Hypothalamus (tissue), 51 donors: ENCODE measurements around the gene C1QTNF1.
A peak's percentile ranks its signal among the peaks of the same experiment; 100 is the strongest.
"Not testable (repeated sequence)": the region's sequence is repeated elsewhere in the genome, so short reads cannot be mapped to it uniquely, and the experiment has no call there.

Source experiments
- DNase-seq, 51 donors: peaks; one replicate each; lab custom pipeline; 2025; lab: John Stamatoyannopoulos, UW

C1QTNF1 gene

DNA sequence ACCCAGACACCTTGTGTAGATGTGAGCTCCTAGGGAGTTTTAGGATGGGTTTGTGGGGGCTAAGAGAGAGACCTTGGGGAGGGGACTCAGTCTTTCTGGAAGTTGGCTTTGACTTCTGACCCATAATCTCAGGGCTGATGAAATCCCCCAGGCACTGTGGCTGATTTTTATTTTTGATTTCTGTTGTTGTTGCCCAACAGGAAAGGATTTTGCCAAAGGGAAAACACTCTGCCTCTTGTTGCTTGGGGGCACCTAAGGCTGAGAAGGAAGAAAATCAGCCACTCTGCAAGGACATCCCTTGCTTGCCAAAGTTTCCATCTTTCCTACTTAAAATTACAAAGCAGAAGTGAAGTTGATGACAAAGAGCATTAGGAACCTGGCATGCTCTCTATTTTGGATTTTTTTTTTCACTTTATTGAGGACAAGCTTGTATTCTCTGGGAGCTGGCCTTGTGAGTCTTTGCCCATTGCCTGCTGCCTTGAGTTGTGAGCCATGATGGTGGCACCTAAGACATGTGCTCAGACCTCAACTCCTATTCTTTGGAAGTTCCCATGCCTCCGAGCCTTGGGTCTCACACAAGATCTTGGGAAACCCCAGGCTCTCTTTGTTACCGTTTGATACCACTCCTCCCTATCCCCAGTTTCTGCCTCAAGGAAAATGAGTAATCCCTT is 3.2 kb upstream of the C1QTNF1 start:
- DNase-seq = no peak

DNA sequence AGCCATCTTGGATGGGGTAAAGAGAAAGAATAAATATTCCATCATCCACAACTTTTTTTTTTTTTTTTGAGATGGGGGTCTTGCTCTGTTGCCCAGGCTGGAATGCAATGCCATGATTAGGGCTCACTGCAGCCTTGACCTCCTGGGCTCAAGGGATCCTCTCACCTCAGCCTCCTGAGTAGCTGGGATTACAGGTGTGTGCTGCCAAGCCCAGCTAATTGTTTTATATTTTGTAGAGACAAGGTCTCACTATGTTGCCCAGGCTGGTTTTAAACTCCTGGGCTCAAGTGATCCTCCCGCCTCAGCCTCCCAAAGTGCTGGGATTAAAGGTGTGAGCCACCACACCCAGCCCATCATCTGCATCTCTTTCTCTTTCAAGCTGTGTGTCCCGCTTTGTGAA is 2.0 kb upstream of the C1QTNF1 start:
- not testable (repeated sequence) for DNase-seq

- no peak for DNase-seq
Observed at GRCh38 chr17:79022507-79022991, 1.4 kb upstream of the C1QTNF1 start.

GRCh38 chr17:79023180-79023705 is 726 bp upstream of the C1QTNF1 start:
- DNase-seq = no peak

- peak in 1 of 51 donors; percentile 27 for DNase-seq
Observed at GRCh38 chr17:79024901-79025737, 1.1 kb downstream of the C1QTNF1 start.

GRCh38 chr17:79026376-79027273 is 2.7 kb downstream of the C1QTNF1 start:
- no peak for DNase-seq

DNA sequence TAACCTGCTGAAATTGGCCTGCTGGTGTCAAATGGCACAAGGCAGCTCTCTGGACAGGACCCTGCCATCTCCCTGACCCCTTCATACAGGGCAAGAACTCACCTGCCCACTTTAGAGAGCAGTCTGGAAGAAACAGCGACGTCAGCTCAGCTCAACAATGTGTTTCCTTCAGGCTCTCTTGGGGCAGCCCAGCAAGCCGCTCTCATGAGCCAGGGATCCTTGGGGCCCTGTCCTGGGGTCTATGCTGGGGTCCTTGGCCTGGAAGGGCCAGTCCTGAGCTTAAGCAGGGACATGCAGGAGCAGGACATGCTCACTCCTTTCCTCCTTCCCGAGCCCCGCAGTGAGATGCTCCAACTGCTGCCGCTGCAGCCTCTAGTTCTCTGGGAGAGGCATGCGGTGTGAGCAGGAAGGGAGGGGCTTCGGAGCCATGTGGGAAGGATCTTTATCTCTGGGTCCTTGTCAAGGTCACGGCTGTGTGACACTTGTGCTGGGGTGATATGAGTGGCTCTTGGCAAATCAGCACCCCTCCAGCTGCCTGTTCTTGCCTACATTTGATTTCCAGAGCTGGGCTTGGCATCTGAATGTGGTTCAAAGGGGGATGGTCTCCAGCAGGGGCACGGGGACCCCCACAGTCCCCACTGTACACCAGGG is 3.4 kb downstream of the C1QTNF1 start:
- no peak for DNase-seq

DNA sequence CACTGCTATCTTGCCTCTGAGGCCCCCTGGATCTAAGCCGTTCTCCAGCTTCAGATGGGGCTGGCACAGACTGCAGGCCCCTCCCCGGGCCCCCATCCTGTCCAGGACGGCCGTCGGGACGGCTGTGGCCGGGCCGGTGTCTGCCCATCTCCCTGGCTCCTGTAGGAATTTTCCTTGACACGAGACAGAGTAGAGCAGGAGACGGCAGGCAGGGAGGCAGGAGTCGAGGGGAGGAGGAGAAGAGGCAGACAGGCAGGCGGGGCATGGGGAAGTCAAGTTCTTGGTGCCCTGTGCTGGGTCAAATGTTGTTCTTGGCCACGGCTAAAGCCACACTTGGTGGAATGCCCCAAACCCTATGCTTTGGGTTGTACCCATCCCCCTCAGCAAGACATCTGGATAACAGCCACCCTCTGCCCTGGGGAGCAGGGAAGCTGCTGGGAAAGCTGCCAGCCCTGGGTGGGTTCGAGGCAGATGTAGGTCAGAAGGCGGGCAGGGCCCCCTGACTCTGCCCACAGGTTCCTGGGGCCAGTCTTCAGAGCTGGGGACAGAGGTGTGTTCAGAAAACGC is 4.0 kb downstream of the C1QTNF1 start:
- no peak for DNase-seq

- DNase-seq = no peak
Observed at GRCh38 chr17:79028496-79029326, 4.7 kb downstream of the C1QTNF1 start.

GRCh38 chr17:79029327-79030009 is 5.5 kb downstream of the C1QTNF1 start:
- DNase-seq = no peak

- DNase-seq = not testable (repeated sequence)
Observed at GRCh38 chr17:79030636-79031035, 6.7 kb downstream of the C1QTNF1 start.

DNA sequence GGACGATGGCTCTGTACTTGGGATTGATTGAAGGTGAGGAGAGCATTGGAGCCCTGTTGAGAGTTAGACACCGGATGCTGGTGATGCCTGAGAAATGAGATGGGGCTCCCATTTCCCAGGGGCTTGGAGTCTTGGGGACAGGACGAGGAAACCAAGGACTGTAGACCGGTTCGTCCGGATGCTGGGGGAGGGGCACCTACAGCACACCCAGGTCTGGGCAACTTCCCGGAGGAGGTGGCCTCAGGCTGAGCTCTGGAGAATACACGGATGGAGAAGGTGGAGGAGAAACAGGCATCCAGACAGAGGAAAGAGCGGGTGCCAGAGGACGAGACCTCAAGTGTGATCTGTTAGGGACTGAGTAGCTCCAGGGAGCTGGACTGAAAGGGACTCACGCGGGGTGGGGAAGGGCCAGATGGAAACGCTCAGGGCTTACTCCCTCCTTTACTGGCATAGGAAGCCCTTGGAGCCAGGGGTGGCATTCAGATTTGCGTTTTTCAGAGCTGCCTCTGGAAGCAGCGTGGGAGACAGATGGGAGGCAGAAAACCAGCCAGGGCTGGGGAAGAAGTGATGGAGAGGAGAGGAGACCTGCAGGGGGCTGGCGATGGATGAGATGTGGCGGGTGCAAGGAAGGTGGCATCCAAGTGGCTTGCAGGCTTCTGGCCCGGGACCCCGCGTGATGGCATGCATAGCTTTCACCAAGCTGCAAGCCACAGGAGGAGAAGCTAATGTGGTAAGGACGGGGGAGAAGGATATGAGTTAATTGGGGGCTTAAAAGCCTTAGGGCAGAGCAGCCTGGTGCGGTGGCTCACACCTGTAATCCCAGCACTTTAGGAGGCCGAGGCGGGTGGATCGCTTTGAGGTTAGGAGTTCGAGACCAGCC is 8.3 kb downstream of the C1QTNF1 start:
- no peak for DNase-seq

- no peak for DNase-seq
Observed at GRCh38 chr17:79033046-79033616, 9.2 kb downstream of the C1QTNF1 start.

DNA sequence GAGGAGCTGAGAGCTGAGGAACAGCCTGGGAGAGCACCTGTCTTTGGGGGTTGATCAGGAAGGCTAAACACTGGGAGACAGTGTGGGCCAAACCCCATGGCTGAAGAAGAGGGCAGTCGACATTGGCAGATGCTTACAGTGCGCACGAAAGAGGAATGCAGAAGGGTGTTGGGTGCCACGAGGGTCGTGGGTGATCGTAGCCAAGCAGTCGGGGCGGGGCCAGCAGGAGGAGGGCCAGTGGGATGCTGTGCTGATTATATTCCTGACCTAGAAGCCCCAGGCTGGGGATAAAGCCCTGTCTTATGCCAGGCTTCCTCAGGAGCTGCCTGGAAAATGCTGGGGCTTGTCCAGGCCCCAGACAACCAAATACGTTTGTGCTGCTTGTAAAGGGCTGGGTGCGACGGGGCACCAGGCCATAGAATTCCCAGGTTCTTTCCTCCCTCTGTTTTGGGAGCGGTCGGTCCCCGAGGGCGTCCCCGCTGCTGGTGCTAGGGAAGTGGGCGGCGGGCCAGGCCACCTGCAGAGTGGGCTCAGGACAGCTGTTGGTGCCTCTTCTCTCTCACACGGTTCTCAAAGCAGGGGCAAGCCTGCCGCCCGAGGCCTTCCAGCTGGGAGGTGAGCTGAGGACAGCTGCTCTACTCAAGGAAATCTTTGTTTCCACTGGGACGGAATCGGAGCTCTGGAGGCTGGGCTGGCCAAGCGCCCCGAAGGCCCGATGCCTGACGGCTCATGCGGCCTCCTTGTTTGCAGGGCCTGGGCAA is 10.0 kb downstream of the C1QTNF1 start:
- DNase-seq = peak in 43 of 51 donors; percentile 15 to 87 (median 60)

- DNase-seq = no peak
Observed at GRCh38 chr17:79034931-79035485, 11.0 kb downstream of the C1QTNF1 start.

GRCh38 chr17:79035686-79036085 is 11.7 kb downstream of the C1QTNF1 start:
- no peak for DNase-seq
